HG02763 (cell line): ENCODE measurements around the gene PDLIM5.

Source experiments
- ATAC-seq: cut with Tn5 transposase; IDR thresholded peaks from one replicate; pipeline ENCODE4 v1.9.1; 2021; ENCODE audit warnings: mild to moderate bottlenecking, moderate library complexity; ENCODE audit not compliant: unreplicated experiment

The PDLIM5 gene

DNA sequence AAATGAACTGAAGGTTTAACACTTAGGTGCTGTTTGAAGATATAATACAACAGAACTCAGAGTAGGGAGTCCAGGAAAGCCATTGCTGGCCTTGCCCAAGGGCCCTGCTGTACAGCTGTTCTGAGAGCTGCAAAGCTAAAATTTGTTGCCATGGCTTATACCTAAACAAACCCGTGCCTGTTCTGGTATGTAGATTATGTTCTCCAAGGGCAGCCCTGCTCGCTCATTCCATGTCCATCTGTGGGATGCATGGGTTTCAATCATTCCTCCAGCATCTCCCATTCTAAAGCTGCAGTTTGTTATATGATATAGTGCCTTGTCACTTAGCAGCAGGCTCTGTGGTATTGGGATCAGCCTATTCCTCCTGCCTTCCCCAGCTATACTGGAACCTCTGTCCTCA lies 225.2 kb downstream of the PDLIM5 start:
- ATAC-seq, result no peak

DNA sequence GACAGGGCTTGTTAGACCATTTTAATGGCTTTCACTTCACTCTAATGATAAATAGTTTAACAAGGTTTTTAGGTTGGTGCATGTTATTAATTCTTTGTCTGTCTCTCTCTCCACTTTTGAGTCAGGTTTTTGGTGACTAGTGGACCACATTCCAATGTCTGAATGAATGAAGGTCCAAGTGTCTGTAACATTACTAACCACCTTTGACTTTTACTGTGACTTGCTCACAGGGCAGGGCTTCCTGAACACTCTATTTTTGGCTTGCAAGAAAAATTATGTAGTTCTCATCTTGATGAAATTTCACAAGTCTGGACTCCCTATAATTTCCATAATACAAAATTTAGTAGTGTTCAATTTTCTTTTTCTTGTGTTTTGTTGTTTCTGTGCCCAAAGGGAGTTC lies 227.2 kb downstream of the PDLIM5 start:
- no peak for ATAC-seq

DNA sequence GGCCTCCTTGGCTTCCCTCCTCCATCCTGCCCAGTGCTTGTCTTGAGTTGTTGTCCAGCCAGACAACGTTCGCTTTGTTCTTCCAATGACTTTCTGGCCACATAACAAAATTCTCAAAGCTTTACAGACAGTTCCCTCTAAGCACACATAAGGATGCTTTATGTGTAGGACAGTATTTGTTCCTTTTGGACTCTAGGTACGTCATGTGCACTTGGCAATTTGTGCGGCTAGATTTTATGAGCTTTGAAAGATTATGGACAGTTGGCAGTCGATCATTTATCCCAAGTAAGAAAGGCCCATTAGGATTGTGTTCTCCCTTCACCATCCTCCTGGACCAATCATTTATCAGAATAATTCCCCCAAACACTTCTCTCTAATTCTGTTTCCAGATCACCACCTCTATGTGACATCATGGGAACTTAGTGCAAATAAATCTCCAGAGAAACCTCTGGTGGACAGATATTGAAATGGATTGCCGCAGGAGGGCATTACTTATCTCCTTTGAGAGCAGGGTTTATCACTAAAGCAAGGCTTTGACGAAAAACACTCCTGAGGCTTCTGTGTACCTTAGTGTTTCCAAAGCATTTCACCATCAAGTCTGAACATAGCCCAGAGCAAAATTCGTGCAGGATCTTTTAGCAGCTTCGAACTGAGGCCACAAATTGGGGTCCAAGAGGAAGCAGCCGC lies 228.6 kb downstream of the PDLIM5 start:
- no peak for ATAC-seq

DNA sequence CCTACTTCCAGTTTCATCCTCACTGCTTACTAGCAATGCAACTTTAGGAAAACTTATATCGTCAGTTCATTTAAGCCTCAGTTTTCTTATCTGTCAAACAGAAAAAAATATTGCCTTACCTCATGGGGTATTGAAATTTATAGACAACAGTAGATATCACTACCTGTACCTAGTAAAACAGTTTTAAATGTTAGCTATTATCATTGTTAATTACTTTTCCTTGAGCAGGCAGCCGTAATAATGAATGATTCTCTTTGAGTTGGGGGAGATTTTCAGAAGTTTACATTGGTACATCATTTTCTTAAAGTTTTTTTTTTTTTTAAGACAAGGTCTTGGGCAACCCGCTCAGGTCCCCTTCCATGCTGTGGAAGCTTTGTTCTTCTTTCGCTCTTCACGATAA lies 234.3 kb downstream of the PDLIM5 start:
- ATAC-seq, result no peak

DNA sequence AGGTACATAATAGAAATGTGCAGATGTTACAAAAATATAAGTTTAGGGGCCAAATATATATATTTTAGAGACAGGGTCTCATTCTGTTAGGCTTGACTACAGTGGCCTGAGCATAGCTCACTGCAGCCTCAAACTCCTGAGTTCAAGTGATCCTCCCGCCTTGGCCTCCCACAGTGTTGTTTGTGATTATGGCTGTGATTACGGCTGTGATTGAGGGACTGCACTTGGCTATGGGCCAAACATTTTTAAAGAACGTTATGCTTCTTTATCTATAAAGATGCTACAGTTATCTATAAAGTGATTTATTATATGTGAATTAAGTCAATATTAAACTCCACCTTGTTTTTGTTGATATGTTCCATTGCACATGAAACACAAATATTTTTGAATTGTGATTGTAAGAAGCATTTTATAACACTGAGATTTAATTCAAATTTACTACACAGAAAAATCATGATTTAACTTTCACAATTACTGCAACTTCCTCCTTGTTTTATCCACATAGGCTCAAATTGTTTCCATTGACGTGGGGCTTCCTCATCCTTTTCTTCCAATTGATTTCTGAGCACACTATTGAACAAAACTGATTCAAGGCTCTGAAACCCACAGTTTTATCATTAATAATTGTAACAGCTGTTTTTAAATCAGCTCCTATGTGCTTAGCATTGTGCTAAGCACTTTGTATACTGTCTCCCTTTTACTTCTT lies 237.6 kb downstream of the PDLIM5 start:
- no peak for ATAC-seq

DNA sequence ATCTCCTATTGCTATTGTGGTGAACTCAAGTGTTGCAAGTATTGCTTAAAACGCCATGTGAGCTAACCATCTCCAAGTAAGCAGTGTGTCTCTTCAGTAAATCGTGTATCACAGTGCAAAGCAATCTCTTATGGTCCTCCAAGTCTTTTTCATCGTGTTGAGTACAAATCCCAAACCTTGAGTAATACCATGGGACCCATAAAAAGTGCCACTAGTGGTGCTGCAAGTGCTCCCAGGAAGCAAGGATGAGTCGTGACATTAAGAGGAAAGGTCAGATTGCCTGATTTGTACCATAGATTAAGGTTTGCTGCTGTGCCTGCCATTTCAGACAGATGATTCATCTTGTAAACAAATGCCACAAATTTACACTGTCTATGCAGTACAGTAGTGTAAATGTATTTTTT lies 239.1 kb downstream of the PDLIM5 start:
- no peak for ATAC-seq

DNA sequence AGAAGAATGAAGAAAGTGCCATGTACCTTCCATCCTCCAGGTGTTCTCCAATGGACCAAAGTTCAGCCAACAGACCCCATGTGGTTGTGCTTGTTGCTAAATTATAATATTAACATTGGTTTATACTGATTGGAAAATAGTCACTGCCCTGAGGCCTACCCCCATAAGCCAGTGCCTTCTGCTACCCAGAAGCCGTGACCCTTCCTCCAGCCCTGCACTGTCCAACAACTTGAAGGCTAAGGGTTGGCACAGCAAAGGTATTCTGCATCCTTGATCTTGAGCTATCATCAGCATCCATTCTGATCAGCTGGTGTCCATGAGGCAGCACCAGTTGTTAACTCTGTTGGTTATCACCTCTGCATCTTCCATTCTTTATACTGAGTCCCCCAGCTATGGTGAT lies 239.8 kb downstream of the PDLIM5 start:
- ATAC-seq, result no peak

DNA sequence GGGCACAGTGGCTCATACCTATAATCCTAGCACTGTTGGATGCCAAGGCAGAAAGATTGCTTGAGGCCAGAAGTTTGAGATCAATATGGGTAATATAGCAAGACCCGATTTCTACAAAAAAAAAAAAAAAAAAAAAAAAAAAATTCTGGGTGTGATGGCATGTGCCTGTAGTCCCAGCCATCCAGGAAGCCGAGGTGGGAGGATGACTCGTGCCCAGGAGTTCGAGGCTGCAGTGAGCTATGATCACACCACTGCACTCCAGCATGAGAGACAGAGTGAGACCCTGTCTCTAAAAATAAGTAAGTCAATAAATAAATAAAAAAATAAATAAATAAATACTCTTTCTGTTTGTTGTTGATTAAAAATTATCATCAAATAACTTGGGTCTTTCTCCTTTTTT lies 243.6 kb downstream of the PDLIM5 start:
- no peak for ATAC-seq

DNA sequence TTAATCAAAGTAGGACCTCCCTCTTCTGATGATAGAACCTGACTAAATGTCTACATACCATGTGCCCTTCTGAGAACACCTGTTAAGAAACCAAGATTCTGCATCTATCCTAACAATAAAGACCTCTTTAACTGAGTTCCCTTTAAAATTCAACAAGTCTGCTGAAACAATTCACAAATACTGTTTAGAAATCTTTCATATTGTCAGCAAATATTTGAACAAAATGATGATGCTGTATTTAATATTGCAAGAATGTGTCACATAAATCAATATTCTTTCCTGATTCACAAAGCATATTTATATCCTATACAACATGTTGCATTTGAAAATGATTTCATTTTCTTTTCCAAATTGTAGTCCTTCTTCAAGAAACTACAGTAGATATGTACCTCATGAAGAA lies 246.4 kb downstream of the PDLIM5 start:
- ATAC-seq, result no peak

DNA sequence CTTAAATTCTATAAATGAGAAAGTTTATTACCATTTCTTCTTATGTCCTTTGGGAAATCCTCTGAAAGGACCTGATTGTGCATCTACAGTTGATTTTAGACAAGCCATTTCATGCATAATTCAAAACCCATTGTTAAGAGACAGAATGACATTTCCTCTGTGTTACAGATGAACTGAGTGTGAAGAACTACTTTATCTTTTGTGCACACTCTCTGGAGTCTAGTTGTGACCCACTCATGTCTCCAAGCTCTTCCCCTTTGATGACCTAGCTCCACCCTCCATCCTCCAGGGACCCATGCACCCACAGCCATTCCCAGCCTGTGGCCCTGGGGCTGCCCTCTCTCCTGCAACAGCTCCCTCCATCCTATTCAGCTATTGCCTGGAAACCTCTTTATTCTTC lies 248.6 kb downstream of the PDLIM5 start:
- no peak for ATAC-seq

DNA sequence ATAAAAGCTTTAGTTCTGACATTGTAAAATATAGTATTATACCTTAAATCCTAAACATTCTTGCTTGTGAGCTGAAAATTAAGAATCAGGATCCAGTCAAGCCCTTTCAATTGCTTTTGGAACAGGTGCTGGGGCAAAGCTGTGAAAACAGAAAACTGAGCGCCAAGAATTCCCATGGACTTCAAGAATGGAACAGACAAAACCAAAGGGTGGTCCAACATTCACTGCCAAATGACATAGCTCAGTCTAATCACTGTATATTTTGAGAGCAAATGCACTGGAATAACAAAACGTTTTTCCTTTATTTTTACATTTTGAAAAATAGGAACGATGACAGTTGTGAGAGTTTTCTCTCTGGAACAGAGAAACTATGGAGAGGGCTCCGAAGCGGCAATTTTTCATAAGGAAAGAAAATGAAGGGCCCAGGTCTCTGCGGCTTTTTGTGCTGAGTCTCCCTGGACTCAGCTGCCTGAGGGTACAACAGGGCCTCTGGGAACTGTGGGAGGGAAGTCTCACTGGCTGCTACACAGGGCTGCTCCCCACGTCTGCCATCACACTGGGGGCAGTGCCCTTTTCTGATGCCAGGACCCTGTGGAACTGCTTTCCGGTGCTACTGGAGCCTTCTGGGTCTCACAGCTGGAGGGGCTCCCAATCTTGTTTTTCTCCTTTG lies 250.0 kb downstream of the PDLIM5 start:
- ATAC-seq, result no peak

DNA sequence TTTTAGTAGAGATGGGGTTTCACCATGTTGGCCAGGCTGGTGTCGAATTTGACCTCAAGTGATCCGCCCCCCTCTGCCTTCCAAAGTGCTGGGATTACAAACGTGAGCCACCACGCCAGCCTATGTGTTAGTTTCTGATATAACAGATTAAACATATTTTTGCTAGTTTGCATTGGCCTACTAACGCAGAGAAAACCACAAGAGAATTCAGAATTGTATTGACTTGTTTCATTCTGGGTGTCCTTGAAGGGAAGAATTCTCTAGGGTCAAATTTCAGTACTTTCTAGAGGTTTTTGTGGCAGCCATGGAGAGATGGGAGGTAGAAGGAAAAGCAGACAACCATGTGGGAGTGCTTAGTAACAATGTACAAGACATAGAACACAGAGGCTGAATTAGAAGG lies 259.9 kb downstream of the PDLIM5 start:
- ATAC-seq, result no peak

DNA sequence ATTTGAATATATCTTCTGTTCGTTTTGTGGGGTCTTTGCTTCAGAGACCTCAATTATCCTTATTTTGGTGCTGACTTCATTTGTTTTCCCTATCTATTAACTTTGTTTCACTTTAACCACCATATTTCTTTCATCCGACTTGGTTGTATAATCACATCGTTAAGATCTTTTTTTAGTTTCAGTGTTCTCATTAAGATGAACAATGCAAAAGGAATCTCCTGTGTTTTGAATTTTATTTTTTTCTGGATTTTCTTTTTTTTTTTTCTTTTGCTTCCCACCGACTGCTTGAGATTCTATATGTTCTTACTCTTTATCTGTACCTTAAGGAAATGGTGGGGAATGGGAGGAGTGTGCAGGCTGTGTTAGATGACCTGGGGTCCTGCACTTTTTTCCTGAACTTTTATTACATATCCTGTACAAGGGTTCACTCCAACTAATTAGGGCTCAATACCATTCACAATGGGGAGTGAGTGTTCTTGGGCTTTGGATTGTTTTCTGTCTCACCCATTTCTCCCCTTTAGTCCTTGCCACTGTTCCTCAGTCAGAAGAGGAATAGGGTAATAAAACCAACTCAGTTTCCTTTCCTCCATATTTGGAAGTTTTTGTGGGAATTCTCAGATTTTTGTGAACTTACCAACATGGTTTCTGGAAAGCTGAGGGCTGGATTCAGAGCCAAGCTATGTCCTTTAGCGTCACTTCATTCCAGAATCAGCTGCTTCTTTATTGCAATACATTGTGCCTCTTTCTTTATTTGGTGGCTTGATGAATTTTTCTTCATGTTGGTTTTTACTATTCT lies 262.8 kb downstream of the PDLIM5 start:
- ATAC-seq, result no peak

DNA sequence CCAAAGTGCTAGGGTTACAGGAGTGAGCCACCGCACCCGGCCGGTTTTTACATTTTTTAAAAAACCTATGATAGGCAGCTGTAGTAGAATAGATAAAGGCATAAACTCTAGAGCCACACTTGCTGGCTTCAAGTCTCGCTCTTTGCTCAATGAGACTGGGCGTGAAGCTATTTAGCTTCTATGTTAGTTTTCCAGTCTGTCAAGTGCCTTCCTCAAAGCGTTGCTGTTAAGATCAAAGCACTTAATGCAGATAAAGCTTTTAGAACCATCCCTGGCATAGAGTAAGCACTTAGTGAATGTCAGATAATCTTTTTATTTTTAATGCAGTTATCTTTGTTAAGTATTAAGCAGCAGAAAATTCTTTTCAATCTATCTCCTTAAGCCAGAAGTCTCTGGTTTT lies 264.0 kb downstream of the PDLIM5 start:
- no peak for ATAC-seq
